Lung (tissue), 12 donors: ENCODE data around the gene OAS3. TPM values are rescaled to one million over a fixed set of nuclear protein-coding genes. Genes with fewer than 3 reads are reported as not detected.

Experiments used
- ATAC-seq: fragments of 200-7000 bp; cut with Tn5 transposase; one replicate; pipeline ENCODE4 v1.9.1; 2020; ENCODE audit warnings: moderate number of reproducible peaks; ENCODE audit not compliant: insufficient read depth, low FRiP score
- DNase-seq, 3 donors: peaks; one replicate each; pipeline ENCODE4 v3.0.0-alpha.2; 2013 to 2017
- H3K27ac ChIP-seq, 2 donors: one replicate each; pipeline ENCODE4 v1.5.1; 2013; ENCODE audit warnings: mild to moderate bottlenecking in 2 of 2, moderate library complexity in 2 of 2, control low read depth in 1 of 2, inconsistent platforms in 1 of 2, low read depth in 1 of 2, low read length in 1 of 2
- H3K27me3 ChIP-seq, 3 donors: one replicate each; pipeline ENCODE4 v1.5.1; 2013; ENCODE audit warnings: low read length in 2 of 3; ENCODE audit not compliant: control insufficient read depth in 3 of 3, insufficient read depth in 3 of 3
- H3K36me3 ChIP-seq, 4 donors: one replicate each; pipeline ENCODE4 v1.5.1; 2013; ENCODE audit warnings: low read length in 4 of 4, mild to moderate bottlenecking in 1 of 4, moderate library complexity in 1 of 4; ENCODE audit not compliant: control insufficient read depth in 4 of 4, insufficient read depth in 4 of 4
- H3K4me1 ChIP-seq, 5 donors: one replicate each; pipeline ENCODE4 v1.5.1; 2013; ENCODE audit warnings: low read length in 5 of 5, mild to moderate bottlenecking in 2 of 5, moderate library complexity in 1 of 5; ENCODE audit not compliant: control insufficient read depth in 5 of 5, insufficient read depth in 5 of 5
- H3K4me3 ChIP-seq: one replicate; pipeline ENCODE4 v1.5.1; 2013; ENCODE audit warnings: mild to moderate bottlenecking, control low read depth, moderate library complexity
- H3K9ac ChIP-seq, 2 donors: one replicate each; pipeline ENCODE4 v1.5.1; 2013; ENCODE audit warnings: low read length in 2 of 2, control low read depth in 1 of 2; ENCODE audit not compliant: insufficient read depth in 1 of 2
- H3K9me3 ChIP-seq, 4 donors: one replicate each; pipeline ENCODE4 v1.5.1; 2013; ENCODE audit warnings: low read length in 3 of 4, mild to moderate bottlenecking in 1 of 4, moderate library complexity in 1 of 4; ENCODE audit not compliant: control insufficient read depth in 4 of 4, insufficient read depth in 3 of 4
- WGBS, 2 donors: extraction: QIAGEN DNeasy Blood & Tissue Kit; methylation state at CpG; one replicate each; pipeline ENCODE4 v1.1.7; 2013; 5-methylcytosine and 5-hydroxymethylcytosine counted together
- polyA plus RNA-seq, 2 donors: library from polyadenylated mRNA; stranded (reverse); fragments of 200-250 nt; gene quantifications; one replicate each; pipeline ENCODE4 v1.2.1, GENCODE V29; 2013
- total RNA-seq, 2 donors: library from RNA; depleted of rRNA in 1 of 2; stranded (reverse); fragments of >200 nt in 1 of 2; gene quantifications; one replicate each; pipeline ENCODE4 v1.2.1, GENCODE V29; 2014 to 2021
- TF ChIP-seq, protein P1 (sequence below): IDR thresholded peaks from 2 replicates; pipeline ENCODE4 v1.5.1; 2012; ENCODE audit warnings: mild to moderate bottlenecking; ENCODE audit errors: control extremely low read depth, extremely low read depth
- donor health status: control.
- donor health status: control.
- donor health status: Bipolar disorder and iron deficiency.
- donor health status: healthy.
- donor health status: DM: yes; HTN: yes; CAD: no.

The OAS3 gene
- total and polyA plus RNA-seq, 4 donors = 5.7 to 31.9 (median 19.3) TPM

GRCh38 chr12:112965643-112966042 lies 27.4 kb downstream of the OAS3 start:
- DNase-seq = no peak
- no peak overlapping the region for H3K27ac ChIP-seq
- peaks cover 0 to 2% (median 0%) of the 10 kb centered on the region in 5 donors for H3K4me1 ChIP-seq
- TF ChIP-seq, protein P1, sequence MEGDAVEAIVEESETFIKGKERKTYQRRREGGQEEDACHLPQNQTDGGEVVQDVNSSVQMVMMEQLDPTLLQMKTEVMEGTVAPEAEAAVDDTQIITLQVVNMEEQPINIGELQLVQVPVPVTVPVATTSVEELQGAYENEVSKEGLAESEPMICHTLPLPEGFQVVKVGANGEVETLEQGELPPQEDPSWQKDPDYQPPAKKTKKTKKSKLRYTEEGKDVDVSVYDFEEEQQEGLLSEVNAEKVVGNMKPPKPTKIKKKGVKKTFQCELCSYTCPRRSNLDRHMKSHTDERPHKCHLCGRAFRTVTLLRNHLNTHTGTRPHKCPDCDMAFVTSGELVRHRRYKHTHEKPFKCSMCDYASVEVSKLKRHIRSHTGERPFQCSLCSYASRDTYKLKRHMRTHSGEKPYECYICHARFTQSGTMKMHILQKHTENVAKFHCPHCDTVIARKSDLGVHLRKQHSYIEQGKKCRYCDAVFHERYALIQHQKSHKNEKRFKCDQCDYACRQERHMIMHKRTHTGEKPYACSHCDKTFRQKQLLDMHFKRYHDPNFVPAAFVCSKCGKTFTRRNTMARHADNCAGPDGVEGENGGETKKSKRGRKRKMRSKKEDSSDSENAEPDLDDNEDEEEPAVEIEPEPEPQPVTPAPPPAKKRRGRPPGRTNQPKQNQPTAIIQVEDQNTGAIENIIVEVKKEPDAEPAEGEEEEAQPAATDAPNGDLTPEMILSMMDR = no peak
- H3K27me3 ChIP-seq = no peaks in the 10 kb centered on the region
- H3K36me3 ChIP-seq = peaks cover 4 to 56% (median 28%) of the 10 kb centered on the region in 4 donors
- no peak overlapping the region for H3K4me3 ChIP-seq
- H3K9me3 ChIP-seq = peaks cover 0 to 2% (median 0%) of the 10 kb centered on the region in 4 donors
- 93 to 95% methylated on average over 15 of the region's 15 CpGs for WGBS, 2 donors
- no peak overlapping the region for H3K9ac ChIP-seq
- ATAC-seq = no peak

GRCh38 chr12:112967306-112967705 lies 29.0 kb downstream of the OAS3 start:
- peaks cover 0 to 2% (median 0%) of the 10 kb centered on the region in 4 donors for H3K9me3 ChIP-seq
- H3K36me3 ChIP-seq = peaks cover 0 to 50% (median 20%) of the 10 kb centered on the region in 4 donors
- no peak overlapping the region for H3K27ac ChIP-seq
- H3K4me3 ChIP-seq = no peak overlapping the region
- H3K27me3 ChIP-seq = no peaks in the 10 kb centered on the region
- ATAC-seq = no peak
- peaks cover 0 to 8% (median 0%) of the 10 kb centered on the region in 5 donors for H3K4me1 ChIP-seq
- DNase-seq = no peak
- no peak overlapping the region for H3K9ac ChIP-seq
- 97 to 98% methylated on average over 9 of the region's 9 CpGs for WGBS, 2 donors
- TF ChIP-seq, protein P1 = no peak

DNA sequence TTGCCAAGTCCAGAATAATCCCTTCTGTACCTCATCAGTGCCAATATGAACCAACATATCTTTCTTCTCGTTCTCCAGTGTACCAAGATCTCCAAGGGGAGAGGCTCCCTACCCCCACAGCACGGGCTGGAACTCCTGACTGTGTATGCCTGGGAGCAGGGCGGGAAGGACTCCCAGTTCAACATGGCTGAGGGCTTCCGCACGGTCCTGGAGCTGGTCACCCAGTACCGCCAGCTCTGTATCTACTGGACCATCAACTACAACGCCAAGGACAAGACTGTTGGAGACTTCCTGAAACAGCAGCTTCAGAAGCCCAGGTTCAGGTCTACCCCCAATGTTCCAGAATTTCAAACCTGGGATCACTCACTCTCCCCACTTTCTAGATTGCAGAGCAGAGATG lies 29.6 kb downstream of the OAS3 start:
- no peak overlapping the region for H3K27ac ChIP-seq
- ATAC-seq = no peak
- 96 to 97% methylated on average over 7 of the region's 7 CpGs for WGBS, 2 donors

More for the DNA sequence above, 29.6 kb downstream of the OAS3 start:
- Histone ChIP-seq H3K36me3 (peaks cover 0 to 45% (median 19%) of the 10 kb centered on the region in 4 donors), H3K27me3 (no peaks in the 10 kb centered on the region), H3K9me3 (no peaks in the 10 kb centered on the region), H3K4me1 (peaks cover 0 to 8% (median 0%) of the 10 kb centered on the region in 5 donors), H3K4me3 (no peak overlapping the region), H3K9ac (no peak overlapping the region)
- TF ChIP-seq, protein P1 = no peak
- no peak for DNase-seq
